Body of pancreas (tissue), 4 donors: ENCODE results near the gene F8.

ENCODE experiments used
- CTCF ChIP-seq, 7 experiments: fragments of 450-650 bp in 4 of 7; fragments of 200-600 bp in 3 of 7; sonication (generic) in 3 of 7; IDR thresholded peaks; one replicate each; pipeline ENCODE4 v1.5.1; 2016 to 2019; ENCODE audit warnings: antibody characterized with exemption in 7 of 7
- POLR2A ChIP-seq, 3 donors: fragments of 450-650 bp; IDR thresholded peaks; one replicate each; pipeline ENCODE4 v1.6.1; 2016; ENCODE audit warnings: antibody characterized with exemption in 3 of 3, mild to moderate bottlenecking in 2 of 3

- no peak for TF ChIP-seq CTCF (IDR thresholded peaks at IDR 0.05)
- TF ChIP-seq POLR2A (IDR thresholded peaks at IDR 0.05), result no peak
Observed at GRCh38 chrX:154991039-154991438, 31.5 kb downstream of the F8 start.
